ENCODE data around the gene KIAA0232.
"Not testable (repeated sequence)": the region's sequence is repeated elsewhere in the genome, so short reads cannot be mapped to it uniquely, and the experiment has no call there.

The KIAA0232 gene

GRCh38 chr4:6804082-6804752 is 21.7 kb downstream of the KIAA0232 start:
- no peak for DNase-seq (ENCODE audit: low read depth in 2 of 2)

GRCh38 chr4:6806924-6807626 is 24.5 kb downstream of the KIAA0232 start:
- no peak for DNase-seq (ENCODE audit: low read depth in 2 of 2)

- DNase-seq (ENCODE audit: low read depth in 2 of 2) = no peak
Measured at GRCh38 chr4:6808259-6808658, 25.7 kb downstream of the KIAA0232 start.

- DNase-seq (ENCODE audit: low read depth in 2 of 2) = no peak
Measured at GRCh38 chr4:6811165-6811564, 28.6 kb downstream of the KIAA0232 start.

DNA sequence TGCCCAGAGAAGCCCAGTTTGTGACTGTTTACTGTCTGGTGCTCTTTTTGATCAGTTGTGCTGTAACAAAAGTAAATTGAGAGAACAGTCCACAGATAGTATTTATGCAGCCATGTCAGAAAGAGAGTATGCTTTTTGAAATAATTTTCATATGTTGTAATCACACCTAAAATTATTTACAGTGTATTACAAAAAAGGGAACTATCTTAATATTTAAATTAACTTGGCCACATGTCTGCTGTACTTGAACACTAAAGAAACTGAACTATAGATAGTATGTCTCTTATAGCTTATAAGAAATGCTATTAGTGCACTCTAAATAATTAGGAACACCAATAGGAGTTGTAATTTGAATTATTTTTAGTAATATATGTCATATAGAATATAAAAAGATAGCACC is 30.2 kb downstream of the KIAA0232 start:
- DNase-seq (ENCODE audit: low read depth in 2 of 2) = no peak

DNA sequence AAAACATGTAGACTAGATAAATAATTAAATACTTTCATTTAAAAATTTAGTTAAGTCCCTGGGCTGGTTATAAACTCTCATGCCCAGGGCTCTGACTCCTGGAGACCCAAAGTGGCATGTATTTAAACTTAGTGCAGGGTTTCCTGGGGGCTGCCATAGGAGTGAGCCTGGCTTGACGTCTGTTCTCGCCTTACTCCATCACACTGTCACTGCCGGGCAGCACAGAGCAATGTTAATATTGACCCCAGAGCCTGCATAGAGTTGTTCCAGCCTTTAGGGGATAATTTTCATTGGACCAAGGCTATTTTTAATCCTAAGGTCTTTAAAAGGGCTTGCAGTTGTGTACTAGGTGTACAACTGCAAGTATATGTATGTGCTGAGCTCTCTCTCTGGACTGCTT is 31.2 kb downstream of the KIAA0232 start:
- no peak for DNase-seq (ENCODE audit: low read depth in 2 of 2)

GRCh38 chr4:6815029-6815836 is 32.7 kb downstream of the KIAA0232 start:
- DNase-seq (ENCODE audit: low read depth in 2 of 2) = no peak

GRCh38 chr4:6819295-6819694 is 36.8 kb downstream of the KIAA0232 start:
- DNase-seq (ENCODE audit: low read depth in 2 of 2) = no peak

- DNase-seq (ENCODE audit: low read depth in 2 of 2) = no peak
Measured at GRCh38 chr4:6820695-6821094, 38.2 kb downstream of the KIAA0232 start.

- DNase-seq (ENCODE audit: low read depth in 2 of 2) = no peak
Measured at GRCh38 chr4:6824071-6824470, 41.5 kb downstream of the KIAA0232 start.

GRCh38 chr4:6824772-6825402 is 42.4 kb downstream of the KIAA0232 start:
- DNase-seq (ENCODE audit: low read depth in 2 of 2) = no peak

DNA sequence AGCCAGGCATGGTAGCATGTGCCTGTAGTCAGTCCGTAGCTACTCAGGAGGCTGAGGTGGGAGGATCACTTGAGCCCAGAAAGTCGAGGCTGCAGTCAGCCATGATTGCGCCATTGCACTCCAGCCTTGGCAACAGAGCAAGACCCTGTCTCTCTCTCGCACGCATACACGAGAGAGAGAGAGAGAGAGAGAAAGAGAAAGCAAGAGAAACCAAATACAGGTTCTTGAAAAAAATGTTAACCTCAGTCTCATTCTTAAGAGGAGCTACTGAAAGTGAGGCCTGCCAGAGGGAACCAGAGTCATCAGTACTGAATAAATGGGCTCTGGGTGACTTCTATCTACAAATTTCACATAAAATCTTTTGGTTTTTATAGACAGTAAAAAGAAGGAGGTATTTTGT is 42.9 kb downstream of the KIAA0232 start:
- DNase-seq (ENCODE audit: low read depth in 2 of 2) = no peak

DNA sequence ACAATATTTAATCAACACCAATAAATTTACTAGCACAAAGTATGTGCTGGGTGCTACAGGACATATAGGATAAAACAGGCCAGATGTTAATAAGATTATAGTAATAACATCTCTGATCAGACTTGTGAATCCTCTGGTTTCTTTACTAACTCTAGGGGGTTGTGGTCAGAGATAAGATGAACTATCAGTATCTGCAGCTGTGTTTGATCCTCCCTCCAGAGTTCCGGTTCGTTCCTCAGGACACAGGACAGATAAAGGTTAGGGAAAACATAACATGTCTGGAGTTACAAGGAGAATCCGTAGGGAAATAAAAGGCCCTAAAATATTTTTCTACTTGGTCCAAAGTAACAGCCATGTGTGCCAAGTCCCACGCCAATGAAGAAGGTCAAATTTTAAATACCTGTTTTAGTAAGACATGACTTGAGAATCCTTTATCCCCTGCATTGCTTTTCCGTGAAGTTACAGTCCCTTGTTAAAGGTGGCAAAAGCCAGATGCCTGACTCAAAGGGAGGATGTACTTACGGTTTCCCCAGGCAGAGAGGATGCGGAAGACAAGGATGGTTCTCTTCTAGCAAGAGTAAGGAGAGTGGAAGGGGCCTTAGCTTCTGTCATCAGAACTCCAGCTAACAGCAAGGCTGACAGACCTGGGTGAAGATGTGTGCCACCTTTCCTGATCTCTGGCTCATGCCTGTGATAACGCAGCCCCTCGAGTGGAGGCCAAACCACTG is 44.4 kb downstream of the KIAA0232 start:
- DNase-seq (ENCODE audit: low read depth in 2 of 2) = no peak

GRCh38 chr4:6829086-6829485 is 46.6 kb downstream of the KIAA0232 start:
- DNase-seq (ENCODE audit: low read depth in 2 of 2) = no peak

- no peak for DNase-seq (ENCODE audit: low read depth in 2 of 2)
Measured at GRCh38 chr4:6834867-6835266, 52.3 kb downstream of the KIAA0232 start.

GRCh38 chr4:6835616-6836015 is 53.1 kb downstream of the KIAA0232 start:
- not testable (repeated sequence) for DNase-seq (ENCODE audit: low read depth in 2 of 2)

DNA sequence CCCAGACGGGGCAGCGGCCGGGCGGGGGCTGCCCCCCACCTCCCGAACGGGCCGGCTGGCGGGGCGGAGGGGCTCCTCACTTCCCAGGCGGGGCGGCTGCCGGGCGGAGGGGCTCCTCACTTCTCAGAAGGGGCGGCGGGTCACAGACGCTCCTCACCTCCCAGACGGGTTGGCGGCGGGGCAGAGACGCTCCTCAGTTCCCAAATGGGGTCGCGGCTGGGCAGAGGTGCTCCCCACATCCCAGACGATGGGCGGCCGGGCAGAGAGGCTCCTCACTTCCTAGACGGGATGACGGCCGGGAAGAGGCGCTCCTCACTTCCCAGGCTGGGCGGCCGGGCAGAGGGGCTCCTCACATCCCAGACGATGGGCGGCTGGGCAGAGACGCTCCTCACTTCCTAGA is 54.6 kb downstream of the KIAA0232 start:
- DNase-seq (ENCODE audit: low read depth in 2 of 2) = not testable (repeated sequence)

DNA sequence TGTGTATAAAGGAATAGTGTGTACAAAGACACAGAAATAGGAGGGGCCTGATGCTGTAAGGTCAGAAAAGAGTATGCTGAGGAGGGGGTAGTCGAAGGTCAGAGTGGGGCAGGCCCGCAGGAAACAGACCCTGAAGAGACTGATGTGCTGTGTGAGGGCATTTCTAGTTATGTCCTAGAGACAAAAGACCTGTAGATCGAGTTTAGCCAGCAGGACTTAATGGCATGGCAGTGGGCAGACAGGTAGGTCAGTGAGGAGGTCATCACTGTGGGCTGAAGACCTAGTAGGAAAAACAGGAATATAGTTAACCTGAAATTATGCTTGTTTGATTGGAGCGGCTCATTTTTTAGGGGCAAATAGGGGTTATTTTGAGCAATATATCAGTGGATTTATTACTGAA is 57.1 kb downstream of the KIAA0232 start:
- no peak for DNase-seq (ENCODE audit: low read depth in 2 of 2)

- DNase-seq (ENCODE audit: low read depth in 2 of 2) = no peak
Measured at GRCh38 chr4:6840062-6840976, 57.8 kb downstream of the KIAA0232 start.

DNA sequence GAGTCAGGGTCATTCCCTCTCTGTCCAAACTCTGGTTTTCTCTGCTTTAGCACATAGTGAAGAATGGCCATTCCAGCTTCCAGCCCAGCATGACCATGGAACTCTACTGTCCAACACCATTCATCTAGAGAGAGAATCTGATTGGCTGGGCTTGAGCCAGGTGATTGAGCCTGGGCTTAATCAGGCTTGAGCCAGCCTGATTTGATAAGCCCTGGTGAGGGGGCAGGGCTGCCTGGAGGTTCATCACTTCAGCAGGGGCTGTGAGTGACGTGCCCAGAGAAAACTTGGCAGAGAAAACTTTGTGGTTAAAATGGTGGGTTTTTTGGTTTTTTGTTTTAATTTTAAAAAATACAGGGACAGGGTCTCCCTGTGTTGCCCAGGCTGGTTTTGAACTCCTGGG is 62.5 kb downstream of the KIAA0232 start:
- DNase-seq (ENCODE audit: low read depth in 2 of 2) = no peak

DNA sequence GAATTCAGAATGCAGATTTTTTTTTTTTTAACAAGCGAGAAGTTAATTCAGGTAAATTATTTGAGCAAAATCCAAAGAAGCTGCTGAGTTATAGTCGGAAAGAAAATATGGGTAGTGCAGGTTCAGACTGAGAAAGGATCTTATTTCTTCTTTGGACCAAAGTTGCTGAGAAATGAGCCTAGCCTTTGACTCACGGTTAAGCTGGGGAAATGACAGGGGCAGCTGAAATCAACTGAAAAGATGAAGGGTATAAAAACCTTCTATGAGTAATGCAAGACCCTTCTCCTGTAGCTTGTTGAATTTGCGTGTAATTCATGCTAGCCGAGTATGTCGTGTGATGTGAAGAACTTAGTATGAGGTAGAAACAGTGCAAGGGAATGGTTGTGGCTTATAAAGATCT is 63.0 kb downstream of the KIAA0232 start:
- no peak for DNase-seq (ENCODE audit: low read depth in 2 of 2)
